Mesothelial cell of epicardium (in vitro differentiated cells): ENCODE data around the gene CBL. TPM values are rescaled to one million over a fixed set of nuclear protein-coding genes. Genes with fewer than 3 reads are reported as not detected.
A peak's percentile ranks its signal among the peaks of the same experiment; 100 is the strongest.

Source experiments
- DNase-seq, 2 experiments: peaks; one replicate each; pipeline ENCODE4 v3.0.0; 2021; ENCODE audit warnings: low spot score in 2 of 2; ENCODE audit not compliant: unreplicated experiment in 2 of 2
- H3K27ac Mint-ChIP-seq: 2 replicates; pipeline ENCODE4 v1.8.0; 2021; ENCODE audit warnings: mixed read lengths
- H3K27me3 Mint-ChIP-seq: 2 replicates; pipeline ENCODE4 v1.8.0; 2021; ENCODE audit warnings: low read depth, mixed read lengths
- H3K36me3 Mint-ChIP-seq: 2 replicates; pipeline ENCODE4 v1.8.0; 2021; ENCODE audit warnings: mixed read lengths
- H3K4me1 Mint-ChIP-seq: 2 replicates; pipeline ENCODE4 v1.8.0; 2021; ENCODE audit warnings: mixed read lengths
- H3K4me3 Mint-ChIP-seq: 2 replicates; pipeline ENCODE4 v1.8.0; 2021; ENCODE audit warnings: mild to moderate bottlenecking, moderate library complexity, mixed read lengths
- H3K9me3 Mint-ChIP-seq: 2 replicates; pipeline ENCODE4 v1.8.0; 2021; ENCODE audit warnings: mixed read lengths
- total RNA-seq: library from RNA; stranded (reverse); gene quantifications from 3 replicates; pipeline ENCODE4 v1.2.1, GENCODE V29; 2021
- TF ChIP-seq, protein P1 (sequence below): fragments of 200-600 bp; sonication (generic); IDR thresholded peaks from one replicate; pipeline ENCODE4 v1.5.0; 2021; ENCODE audit warnings: antibody characterized with exemption; ENCODE audit not compliant: unreplicated experiment

Gene CBL
- total RNA-seq, 1 donor from 2014 or later: 27.5 TPM

DNA sequence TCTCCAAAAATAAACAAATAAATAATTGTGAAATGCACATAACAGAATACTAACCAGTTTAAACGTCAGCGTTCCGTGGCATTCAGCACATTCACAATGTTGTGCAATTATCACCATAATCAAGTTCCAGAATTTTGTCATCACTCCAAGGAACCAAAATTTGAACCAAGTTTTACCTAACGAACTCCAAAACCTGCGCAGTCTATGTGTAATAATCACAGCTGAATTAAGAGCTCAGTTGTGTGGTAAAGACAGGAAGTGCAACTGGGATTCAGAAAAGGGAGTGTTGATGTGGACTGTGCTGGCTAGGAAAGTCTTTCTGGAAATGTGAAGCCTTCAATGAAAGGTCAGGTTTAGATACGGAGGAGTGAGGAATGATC lies 116.2 kb downstream of the CBL start:
- Mint-ChIP-seq H3K9me3 (no peaks in the 10 kb centered on the region), H3K4me1 (peaks cover 40% of the 10 kb centered on the region), H3K27me3 (no peaks in the 10 kb centered on the region), H3K36me3 (no peaks in the 10 kb centered on the region), H3K4me3 (no peak overlapping the region), H3K27ac (no peak overlapping the region)
- no peak for DNase-seq
- TF ChIP-seq, protein P1, sequence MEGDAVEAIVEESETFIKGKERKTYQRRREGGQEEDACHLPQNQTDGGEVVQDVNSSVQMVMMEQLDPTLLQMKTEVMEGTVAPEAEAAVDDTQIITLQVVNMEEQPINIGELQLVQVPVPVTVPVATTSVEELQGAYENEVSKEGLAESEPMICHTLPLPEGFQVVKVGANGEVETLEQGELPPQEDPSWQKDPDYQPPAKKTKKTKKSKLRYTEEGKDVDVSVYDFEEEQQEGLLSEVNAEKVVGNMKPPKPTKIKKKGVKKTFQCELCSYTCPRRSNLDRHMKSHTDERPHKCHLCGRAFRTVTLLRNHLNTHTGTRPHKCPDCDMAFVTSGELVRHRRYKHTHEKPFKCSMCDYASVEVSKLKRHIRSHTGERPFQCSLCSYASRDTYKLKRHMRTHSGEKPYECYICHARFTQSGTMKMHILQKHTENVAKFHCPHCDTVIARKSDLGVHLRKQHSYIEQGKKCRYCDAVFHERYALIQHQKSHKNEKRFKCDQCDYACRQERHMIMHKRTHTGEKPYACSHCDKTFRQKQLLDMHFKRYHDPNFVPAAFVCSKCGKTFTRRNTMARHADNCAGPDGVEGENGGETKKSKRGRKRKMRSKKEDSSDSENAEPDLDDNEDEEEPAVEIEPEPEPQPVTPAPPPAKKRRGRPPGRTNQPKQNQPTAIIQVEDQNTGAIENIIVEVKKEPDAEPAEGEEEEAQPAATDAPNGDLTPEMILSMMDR: no peak

DNA sequence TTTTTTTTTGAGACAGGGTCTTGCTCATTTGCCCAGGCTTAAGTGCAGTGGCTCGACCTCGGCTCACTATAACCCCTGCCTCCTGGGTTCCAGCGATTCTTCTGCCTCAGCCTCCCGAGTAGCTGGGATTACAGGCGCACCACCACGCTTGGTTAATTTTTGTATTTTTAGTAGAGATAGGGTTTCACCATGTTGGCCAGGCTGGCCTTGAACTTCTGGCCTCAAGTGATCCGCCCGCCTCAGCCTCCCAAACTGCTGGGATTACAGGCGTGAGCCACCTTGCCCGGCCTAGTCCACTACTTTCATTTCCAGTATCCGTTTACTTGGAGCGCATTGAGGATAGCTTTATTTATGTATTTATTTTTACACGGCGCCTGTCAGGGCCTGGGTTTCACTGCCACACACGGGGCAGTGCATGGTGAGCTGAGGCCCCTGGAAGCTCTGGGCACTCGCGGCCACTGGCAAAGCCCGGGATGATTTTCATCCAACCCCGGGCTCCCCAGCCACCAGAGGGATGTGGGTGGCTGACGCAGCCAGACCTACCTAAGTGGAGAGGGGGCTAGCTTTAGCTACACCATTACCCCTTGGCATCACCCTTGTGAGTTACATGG lies 116.9 kb downstream of the CBL start:
- Mint-ChIP-seq H3K9me3 (no peaks in the 10 kb centered on the region), H3K27ac (no peak overlapping the region), H3K27me3 (no peaks in the 10 kb centered on the region), H3K4me1 (peaks cover 36% of the 10 kb centered on the region), H3K4me3 (no peak overlapping the region), H3K36me3 (no peaks in the 10 kb centered on the region)
- TF ChIP-seq, protein P1: no peak
- no peak for DNase-seq

DNA sequence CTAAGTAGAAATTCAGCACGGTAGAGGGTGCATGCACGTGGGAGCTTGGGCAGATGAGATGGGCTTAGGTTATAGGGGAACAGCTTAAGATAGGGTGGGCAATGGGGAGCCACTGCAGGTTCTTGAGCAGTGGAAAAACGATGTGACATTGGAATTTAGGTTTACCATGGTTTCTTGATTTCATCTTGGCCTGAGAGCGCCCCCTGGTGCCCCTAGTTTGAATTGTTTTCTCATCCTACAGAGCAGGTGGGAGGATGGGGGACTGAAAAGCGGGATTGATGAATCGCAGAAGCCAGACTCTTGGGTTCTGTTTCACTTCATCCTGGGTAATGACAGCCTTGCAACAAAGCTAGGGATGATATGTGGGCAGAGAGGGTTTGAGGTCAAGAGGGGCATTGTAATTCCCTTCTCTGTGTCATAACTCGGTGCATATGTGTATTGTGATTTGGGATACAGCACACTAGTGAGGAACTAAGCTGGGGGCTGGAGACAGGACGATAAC lies 117.4 kb downstream of the CBL start:
- H3K36me3 Mint-ChIP-seq: no peaks in the 10 kb centered on the region
- H3K9me3 Mint-ChIP-seq: no peaks in the 10 kb centered on the region
- no peak overlapping the region for H3K4me3 Mint-ChIP-seq
- DNase-seq: peak; percentile 50 to 85
- TF ChIP-seq, protein P1: peak; percentile 91
- H3K4me1 Mint-ChIP-seq: peaks cover 31% of the 10 kb centered on the region
- H3K27ac Mint-ChIP-seq: peak overlapping the region; percentile 76
- H3K27me3 Mint-ChIP-seq: no peaks in the 10 kb centered on the region

DNA sequence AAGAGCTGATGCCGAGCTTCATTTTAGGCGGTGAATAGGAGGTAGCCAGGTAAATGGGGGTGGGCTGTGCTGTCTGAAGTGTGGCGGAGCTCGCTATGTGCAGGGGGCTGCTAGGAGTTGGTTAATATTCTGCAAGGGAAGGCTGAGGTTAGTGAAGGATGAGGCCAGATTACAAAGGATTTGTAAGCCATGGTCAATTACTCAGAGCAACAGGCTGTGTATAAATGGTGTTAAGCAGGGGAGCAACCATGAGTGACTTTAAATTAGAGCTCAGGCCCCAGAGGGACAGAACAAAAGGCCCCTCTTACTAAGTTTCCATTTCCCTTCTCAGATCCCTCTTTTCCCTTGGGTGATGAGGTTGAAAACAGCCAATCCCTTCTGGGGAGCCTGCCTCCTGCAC lies 118.0 kb downstream of the CBL start:
- TF ChIP-seq, protein P1: no peak
- Mint-ChIP-seq H3K4me1 (peaks cover 25% of the 10 kb centered on the region), H3K27ac (peak overlapping the region; percentile 76), H3K9me3 (no peaks in the 10 kb centered on the region), H3K27me3 (no peaks in the 10 kb centered on the region), H3K4me3 (no peak overlapping the region), H3K36me3 (no peaks in the 10 kb centered on the region)
- no peak for DNase-seq

DNA sequence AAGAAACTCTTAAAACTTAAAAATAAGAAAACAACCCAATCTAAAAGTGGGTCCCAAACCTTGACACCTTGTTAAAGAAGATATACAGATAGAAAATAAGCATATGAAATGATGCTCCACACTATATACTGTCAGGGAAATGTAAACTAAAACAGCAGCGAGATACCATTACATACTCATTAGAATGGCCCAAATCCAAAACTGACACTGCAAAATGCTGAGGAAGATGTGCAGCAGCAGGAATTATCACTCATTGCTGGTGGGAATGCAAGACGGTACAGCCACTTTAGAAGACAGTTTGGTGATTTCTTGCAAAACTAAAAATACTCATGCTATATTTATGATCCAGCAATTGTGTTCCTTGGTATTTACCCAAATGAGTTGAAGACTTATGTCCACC lies 123.2 kb downstream of the CBL start:
- TF ChIP-seq, protein P1: no peak
- Mint-ChIP-seq H3K27ac (no peak overlapping the region), H3K36me3 (no peaks in the 10 kb centered on the region), H3K4me1 (peaks cover 2% of the 10 kb centered on the region), H3K27me3 (peaks cover 1% of the 10 kb centered on the region), H3K9me3 (no peaks in the 10 kb centered on the region), H3K4me3 (no peak overlapping the region)
- DNase-seq: no peak
